HG02678 (cell line): ENCODE results near the gene ELOF1.

Experiments
- ATAC-seq: cut with Tn5 transposase; IDR thresholded peaks from one replicate; pipeline ENCODE4 v1.9.1; 2021; ENCODE audit warnings: mild to moderate bottlenecking, moderate library complexity; ENCODE audit not compliant: unreplicated experiment

Gene ELOF1

DNA sequence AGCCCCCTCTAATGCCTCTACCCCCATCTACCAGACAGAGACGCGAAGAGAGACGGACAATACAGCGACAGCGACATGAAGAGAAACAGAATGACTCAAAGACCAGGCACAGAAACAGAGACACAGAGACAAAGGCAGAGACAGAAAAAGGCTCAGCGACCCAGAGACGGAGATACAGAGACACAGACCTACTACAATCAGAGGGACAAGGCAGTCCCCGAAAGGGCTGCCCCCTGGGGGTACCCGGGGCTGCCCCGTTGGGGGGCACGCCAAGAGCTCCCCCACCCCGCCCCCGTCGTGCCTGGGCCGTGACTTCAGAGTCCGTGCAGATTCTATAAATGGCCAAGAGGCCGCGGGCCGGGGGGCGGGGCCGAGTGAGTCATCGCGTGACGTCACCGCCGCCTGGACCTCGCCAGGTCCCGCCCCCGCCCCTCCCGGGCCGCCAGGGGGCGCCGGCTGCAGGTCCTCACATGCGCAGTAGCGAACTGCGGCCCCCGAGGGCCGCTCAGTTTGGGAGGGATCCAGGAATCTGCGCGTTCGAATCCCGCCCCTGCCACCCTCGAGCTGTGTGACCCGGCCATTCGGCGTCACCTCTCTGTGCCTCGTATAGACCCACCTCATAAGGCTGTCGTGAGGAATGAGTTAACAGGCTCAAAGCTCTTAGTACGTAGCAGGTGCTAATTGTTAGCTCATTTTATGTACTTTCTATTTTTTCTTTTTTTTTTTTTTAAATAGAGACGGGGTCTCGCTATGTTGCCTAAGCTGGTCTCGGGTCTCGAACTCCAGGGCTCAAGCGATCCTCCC lies 23.0 kb downstream of the ELOF1 start:
- no peak for ATAC-seq

DNA sequence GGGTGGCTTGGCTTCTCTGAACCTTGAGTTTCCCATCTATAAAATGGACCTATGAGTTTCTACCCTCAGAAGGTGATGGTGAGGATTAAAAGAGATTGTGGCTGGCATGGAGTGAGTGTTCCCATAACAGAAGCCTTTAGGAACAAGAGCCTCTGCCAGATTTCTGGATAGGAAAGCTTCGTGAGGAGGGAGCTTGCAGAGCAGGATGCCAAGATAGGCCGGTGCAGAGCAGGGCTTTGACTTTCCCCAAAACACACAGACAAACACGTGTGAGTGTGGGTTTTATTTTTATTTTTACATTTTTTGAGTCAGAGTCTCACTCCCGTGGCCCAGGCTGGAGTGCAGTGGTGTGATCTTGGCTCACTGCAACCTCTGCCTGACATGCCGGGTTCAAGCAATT lies 24.1 kb downstream of the ELOF1 start:
- no peak for ATAC-seq

DNA sequence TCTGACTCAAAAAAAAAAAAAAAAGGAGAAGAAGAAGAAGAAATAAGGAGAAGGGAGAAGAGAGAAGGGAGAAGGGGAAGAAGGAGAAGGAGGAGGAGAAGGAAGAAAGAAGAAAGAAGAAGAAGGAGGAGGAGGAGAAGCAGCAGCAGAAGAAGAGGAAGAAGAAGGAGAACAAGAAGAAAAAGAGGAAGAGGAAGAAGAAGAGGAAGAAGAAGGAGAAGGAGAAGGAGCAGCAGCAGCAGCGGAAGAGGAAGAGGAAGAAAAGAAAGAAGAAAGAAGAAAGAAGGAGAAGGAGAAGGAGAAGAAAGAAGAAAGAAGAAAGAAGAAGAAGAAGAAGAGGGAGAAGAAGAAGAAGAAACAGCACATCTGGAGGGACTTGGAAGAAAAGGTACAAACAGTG lies 24.5 kb downstream of the ELOF1 start:
- no peak for ATAC-seq

DNA sequence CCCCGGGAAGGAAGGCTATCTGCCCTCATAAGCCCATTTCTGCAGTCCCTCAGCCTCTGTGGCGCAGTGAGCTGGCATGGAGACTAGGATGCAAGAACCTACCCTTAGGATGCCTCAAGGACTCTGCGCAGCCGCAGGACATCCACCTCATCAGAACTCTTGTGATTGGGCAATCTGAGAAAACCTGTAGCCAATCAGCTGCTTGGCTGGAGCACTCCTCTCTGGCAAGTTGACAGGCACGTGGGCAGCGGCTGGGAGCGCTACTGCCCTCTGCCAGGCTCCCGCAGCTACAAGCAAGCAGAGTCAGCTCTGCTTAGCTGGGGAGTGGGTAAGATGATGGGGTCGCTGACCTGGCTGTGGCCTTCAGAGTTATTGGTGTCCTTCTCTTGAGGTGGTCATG lies 28.6 kb downstream of the ELOF1 start:
- no peak for ATAC-seq

DNA sequence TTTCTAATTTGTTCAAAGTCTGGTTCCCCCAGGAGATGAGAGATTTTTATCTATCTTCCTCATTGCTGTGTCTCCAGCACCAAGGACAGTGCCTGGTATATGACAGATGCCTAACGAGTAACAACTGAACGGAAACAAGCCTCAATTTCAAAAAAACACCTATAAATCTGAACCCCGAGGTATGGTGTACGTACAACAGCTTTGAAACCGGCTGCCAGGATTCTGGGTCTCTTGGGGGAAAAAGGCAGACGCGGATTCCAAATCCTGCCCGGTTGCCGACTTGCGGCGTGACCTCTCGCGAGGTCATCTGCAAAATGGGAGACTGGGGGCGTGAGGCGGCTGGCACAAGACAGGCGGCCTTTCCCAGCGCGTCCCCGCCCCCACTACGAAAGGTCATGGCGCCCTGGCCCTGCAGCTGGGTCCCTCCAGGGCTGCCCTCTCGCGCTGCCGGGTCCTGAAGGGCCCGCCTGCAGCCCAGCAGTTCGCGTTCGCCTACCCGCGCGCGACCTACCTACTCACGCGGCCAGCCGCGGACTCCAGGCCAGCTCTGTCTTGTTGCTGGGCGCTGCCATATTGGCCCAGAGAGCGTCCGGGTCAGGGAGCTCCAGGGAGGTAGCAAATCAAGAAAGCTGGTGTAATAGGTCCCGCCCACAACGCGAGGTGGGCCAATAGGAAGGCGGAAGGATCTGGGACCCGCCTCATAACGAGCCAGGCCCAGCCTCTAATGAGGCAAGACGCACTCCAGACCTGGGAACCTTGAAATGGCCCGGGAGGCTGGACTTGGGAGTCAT lies 30.3 kb downstream of the ELOF1 start, which contains the start of gene ECSIT:
Gene ECSIT (minus strand): TSS at position 584 of the 791 bp plus-strand sequence. CDS start 9,964 bp downstream, outside the sequence.
- ATAC-seq = peak; percentile 98

DNA sequence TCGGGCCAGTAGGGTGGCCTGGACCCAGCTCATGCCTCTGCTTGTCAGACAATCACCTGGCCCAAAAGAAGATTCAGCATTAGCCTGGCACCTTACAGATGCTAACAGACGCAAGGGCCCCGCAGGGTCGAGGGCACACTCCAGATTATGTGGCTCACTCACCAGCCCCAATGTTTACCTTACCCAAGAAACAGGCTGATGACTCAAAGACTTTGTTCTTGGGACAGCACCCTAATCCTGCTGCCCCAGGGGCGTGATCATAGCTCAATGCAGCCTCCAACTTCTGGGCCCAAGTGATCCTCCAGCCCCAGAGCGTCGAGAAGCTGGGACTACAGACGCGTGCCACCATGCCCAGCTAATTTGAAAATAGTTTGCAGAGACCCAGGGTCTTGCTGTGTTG lies 39.9 kb downstream of the ELOF1 start:
- ATAC-seq = no peak

DNA sequence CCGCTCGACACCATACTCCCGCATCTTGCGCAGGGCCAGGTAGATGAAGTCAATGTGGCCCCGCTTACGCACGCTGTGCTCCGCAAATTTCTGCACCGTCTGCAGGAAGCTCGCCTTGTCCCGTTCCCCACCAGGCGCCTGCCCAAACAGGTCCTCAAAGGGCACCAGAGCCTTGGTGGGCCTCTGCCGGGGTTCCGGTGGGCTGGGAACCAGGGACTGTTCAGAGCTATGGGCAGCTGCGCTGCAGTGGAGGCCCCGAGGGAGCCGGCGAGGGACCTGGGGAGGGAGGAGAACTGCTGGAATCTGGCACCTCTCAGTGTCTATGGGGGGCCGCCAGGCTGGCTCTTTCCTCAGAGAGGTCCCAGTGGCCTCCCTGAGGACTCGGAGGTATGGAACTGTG lies 45.1 kb downstream of the ELOF1 start:
- ATAC-seq = no peak

DNA sequence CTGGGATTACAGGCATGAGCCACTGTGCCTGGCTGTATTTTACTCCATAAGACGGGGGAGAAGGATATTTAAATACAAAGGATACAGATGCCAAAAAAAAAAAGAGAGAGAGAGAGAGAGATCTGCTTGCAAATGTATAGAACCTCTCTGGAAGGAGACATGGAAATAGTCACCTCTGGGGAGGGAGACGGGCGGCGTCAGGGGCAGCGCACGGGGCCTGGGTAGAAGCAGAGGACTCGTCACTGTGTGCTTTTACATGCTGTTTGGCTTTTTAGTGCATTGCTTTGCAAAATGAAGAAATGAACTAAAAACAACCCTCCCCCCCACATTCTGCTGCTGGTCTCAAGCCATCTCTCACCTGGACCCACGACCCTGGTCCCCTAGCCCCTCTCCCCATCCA lies 48.6 kb downstream of the ELOF1 start:
- no peak for ATAC-seq

DNA sequence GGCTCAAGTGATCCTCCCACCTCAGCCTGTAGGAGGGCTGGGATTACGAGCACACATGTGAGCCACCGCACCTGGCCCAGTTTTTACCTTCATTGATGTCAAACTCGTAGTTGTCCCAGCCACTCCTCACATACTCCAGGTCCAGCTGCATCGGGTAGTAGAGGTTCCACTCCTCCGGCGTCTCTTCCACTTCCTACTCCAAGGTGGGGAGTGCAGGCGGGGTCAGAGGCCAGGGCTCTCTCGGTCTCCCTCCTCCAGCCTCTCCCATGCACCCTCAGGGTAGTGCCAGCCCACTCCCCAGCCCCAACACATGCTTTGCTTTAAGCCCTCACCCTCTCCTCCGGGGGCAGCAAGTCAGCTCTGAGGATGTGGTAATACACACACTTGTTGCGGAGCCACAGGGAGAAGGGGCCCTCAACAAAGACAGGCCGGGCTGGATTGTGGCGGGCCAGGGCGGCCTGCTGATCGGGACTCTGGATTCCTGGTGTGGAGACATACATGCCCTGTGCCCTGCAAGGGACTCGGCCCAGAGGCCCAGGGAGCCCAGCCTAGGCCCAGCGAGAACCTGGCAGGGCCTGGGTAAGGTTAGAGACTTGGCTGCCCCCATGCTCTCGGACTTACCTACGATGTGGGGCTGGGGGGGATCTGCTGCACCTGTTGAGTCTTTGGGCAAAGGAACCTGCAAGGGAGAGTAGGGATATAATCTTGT lies 51.5 kb downstream of the ELOF1 start:
- no peak for ATAC-seq

DNA sequence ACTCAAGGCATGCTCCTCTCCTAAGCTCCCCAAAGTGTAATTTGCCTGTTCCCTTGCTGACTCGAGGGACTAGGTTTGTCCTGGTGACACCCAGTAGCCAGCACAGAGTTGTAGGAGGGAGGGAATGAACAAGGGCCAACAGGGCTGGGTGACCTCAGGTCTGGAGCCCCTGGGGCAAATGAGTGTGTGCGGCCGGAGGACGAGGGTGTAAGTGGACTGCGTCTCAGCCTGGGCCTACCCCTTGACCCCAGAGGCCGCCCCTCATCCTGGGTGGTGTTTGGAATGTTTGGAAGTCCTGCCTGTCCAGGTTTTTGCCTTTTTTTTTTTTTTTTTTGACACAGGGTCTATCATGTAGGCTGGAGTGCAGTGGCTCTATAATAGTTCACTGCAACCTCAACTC lies 52.1 kb downstream of the ELOF1 start:
- ATAC-seq = no peak

DNA sequence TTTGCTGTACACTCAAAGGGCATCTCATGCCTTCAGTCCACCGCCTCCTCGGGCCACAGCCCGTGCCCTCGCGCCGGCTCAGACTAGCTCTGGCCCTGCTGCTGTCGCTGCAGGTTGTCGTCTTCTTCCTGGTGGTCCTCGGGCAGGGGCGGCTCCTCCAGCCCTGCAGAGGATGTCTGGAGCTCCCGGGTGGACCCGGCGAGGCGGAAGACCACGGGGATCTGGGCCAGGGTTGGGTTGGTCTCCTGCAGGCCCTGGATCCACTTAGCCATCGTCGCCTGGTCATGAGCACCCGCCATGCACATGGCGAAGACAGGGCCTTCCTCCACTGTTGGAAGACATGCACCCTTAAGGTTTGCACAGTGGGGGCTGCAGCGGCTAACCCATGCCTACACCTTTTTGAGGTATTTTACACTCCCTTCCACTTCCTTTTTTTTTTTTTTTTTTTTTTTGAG lies 52.9 kb downstream of the ELOF1 start:
- ATAC-seq = peak; percentile 19

DNA sequence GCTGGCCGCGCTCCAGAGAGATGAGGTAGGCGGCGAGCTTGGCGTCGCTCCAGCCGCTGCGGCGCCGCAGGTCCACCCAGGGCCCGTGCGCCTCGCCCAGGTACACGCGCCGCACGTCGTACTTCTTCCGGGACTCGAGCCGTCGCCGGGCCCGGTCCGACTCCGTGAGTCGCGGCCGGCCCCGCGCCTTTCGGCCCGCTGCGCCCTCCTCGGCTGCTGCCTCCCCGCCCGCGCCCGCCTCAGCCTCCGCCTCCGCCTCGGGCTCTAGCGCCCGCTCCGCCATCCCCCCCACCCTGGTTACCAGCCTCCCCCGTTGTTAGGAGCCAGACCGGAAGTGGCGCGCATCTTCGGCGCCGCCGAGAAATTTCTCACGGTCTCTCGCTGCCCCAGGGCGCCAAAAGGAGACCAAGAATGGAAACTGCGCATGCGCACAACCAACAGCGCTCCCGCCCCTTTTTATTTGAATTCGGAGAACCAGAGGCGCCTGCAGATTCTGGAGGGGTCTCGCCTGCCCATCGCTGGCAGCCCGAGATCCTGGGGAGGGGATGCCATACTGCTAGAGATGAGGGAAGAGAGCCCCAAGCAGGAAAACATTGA lies 53.4 kb downstream of the ELOF1 start, which contains the start of gene ZNF653:
Gene ZNF653 (minus strand): TSS at position 336 of the 597 bp plus-strand sequence. CDS start 53 bp downstream, at position 283.
- peak; percentile 54 for ATAC-seq

DNA sequence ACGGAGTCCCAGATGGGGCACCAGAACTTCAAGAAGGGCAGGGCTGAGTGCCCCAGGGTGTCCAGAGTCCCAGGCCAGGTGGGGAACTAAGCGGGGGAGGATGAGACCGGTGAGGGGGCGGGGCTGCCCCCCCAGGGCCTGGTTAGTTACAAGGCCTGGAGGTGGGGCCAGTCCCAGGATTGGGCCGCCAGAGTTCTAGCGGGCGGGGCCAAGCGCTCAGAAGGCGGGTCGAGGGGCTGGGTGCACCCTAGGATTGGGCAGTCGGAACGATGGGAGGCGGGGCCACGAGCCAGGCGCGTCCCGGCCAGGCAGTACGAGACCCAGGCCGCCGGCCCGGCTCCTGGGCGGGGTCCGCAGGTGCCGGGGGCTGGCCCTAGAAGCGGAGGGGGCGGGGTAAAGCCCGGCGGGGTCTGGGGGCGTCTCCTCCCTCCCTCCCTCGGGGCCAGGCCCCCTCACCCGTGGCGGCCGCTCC lies 54.0 kb downstream of the ELOF1 start:
- ATAC-seq = peak; percentile 90

DNA sequence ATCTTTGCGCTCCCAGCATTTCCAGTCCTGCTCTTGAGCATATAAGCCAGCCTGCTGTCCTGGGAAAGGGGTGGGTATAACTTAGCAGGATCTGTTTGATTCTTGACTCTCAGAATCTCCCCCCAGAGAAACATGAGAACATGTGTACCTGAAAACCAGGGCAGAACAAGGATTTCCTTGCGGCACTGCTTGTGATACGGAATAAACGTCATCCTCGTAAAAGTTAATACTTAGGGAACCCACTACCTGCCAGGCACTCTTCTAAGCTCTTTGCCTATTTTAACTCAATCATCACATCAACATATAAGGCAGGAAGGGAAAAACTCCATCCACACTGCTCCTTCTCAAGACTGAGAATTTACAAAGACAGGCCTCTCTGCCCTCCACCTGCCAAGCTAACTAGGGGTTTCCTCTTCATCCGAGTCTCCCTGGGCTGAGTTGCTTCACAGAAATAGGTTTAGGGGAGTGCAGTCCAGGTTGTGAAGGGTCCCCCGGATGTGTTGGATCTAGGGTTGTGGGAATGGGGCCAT lies 54.5 kb downstream of the ELOF1 start:
- ATAC-seq = no peak
